ENCODE results near the gene TMEM125.

The TMEM125 gene

GRCh38 chr1:43322506-43322905, 52.7 kb downstream of the TMEM125 start:
- no peak for FAIRE-seq
- DNase-seq (ENCODE audit: extremely low spot score, insufficient read length, low read depth) = no peak

All from GM18507 (cell line).